DND-41 (cell line): Measurements from ENCODE around the gene PSEN2.

ENCODE experiments used
- ATAC-seq: fragments of 200-7000 bp; cut with Tn5 transposase; 3 replicates; pipeline ENCODE4 v1.9.1; 2021; ENCODE audit warnings: low read depth; ENCODE audit not compliant: insufficient read depth
- DNase-seq: peaks from one replicate; pipeline ENCODE4 v3.0.0-alpha.2; 2020
- H2AFZ ChIP-seq: 2 replicates; pipeline ENCODE4 v1.6.0; 2012; ENCODE audit warnings: low read depth, low read length
- H3K27ac ChIP-seq: 2 replicates; pipeline ENCODE4 v1.5.1; 2012; ENCODE audit warnings: low read length, inconsistent platforms
- H3K27me3 ChIP-seq: fragments of 200-600 bp; sonication (generic); 2 replicates; pipeline ENCODE4 v1.6.0; 2012; ENCODE audit warnings: low read length, mild to moderate bottlenecking, inconsistent platforms; ENCODE audit not compliant: insufficient read depth, poor library complexity
- H3K36me3 ChIP-seq: 2 replicates; pipeline ENCODE4 v1.5.1; 2012; ENCODE audit warnings: low read length, inconsistent platforms; ENCODE audit not compliant: insufficient read depth
- H3K4me1 ChIP-seq: 2 replicates; pipeline ENCODE4 v1.5.1; 2012; ENCODE audit warnings: mild to moderate bottlenecking, low read length; ENCODE audit not compliant: insufficient read depth
- H3K4me2 ChIP-seq: 2 replicates; pipeline ENCODE4 v1.6.0; 2012; ENCODE audit warnings: mild to moderate bottlenecking, moderate library complexity, low read length, inconsistent platforms; ENCODE audit not compliant: insufficient read depth
- H3K4me3 ChIP-seq, 2 experiments: fragments of 200-600 bp in 1 of 2; shearing (Covaris generic) in 1 of 2; 2 replicates each; pipeline ENCODE4 v1.5.1; 2012 to 2016; ENCODE audit warnings: inconsistent platforms in 2 of 2, low read length in 2 of 2, mild to moderate bottlenecking in 2 of 2, low read depth in 1 of 2, moderate library complexity in 1 of 2
- H3K79me2 ChIP-seq: 2 replicates; pipeline ENCODE4 v1.6.0; 2012; ENCODE audit warnings: low read length, inconsistent platforms; ENCODE audit not compliant: insufficient read depth
- H3K9ac ChIP-seq: 2 replicates; pipeline ENCODE4 v1.6.0; 2012; ENCODE audit warnings: low read depth, mild to moderate bottlenecking, inconsistent platforms, low read length, moderate library complexity
- H3K9me3 ChIP-seq: 2 replicates; pipeline ENCODE4 v1.5.1; 2012; ENCODE audit warnings: low read length, moderate library complexity, mild to moderate bottlenecking, inconsistent platforms; ENCODE audit not compliant: insufficient read depth, severe bottlenecking
- H4K20me1 ChIP-seq: 2 replicates; pipeline ENCODE4 v1.6.0; 2012; ENCODE audit warnings: low read length; ENCODE audit not compliant: insufficient read depth
- CTCF ChIP-seq: IDR thresholded peaks from 2 replicates; pipeline ENCODE4 v1.5.1; 2012; ENCODE audit warnings: borderline replicate concordance, low read length, moderate library complexity, mild to moderate bottlenecking; ENCODE audit not compliant: poor library complexity, severe bottlenecking; ENCODE audit errors: extremely low read depth
- EZH2 ChIP-seq: IDR thresholded peaks from 3 replicates; pipeline ENCODE4 v1.6.1; 2012; ENCODE audit warnings: borderline replicate concordance, low read depth, mild to moderate bottlenecking, moderate library complexity, low read length, inconsistent platforms; ENCODE audit not compliant: severe bottlenecking

Gene PSEN2

GRCh38 chr1:226823643-226824042 lies 46.8 kb upstream of the PSEN2 start:
- Histone ChIP-seq H3K4me2 (no peak overlapping the region), H2AFZ (no peak overlapping the region), H4K20me1 (no peaks in the 10 kb centered on the region), H3K4me1 (peaks cover 9% of the 10 kb centered on the region), H3K4me3 (no peak overlapping the region), H3K36me3 (no peaks in the 10 kb centered on the region), H3K79me2 (no peaks in the 10 kb centered on the region), H3K9me3 (no peaks in the 10 kb centered on the region), H3K9ac (no peak overlapping the region), H3K27me3 (no peaks in the 10 kb centered on the region), H3K27ac (no peak overlapping the region)
- TF ChIP-seq CTCF (no peak), EZH2 (no peak)
- ATAC-seq (no peak), DNase-seq (no peak)

GRCh38 chr1:226825037-226825745 lies 45.2 kb upstream of the PSEN2 start:
- TF ChIP-seq EZH2, result no peak
- TF ChIP-seq CTCF, result no peak
- Histone ChIP-seq H3K4me3 (no peak overlapping the region), H3K9ac (no peak overlapping the region), H3K9me3 (no peaks in the 10 kb centered on the region), H3K79me2 (no peaks in the 10 kb centered on the region), H3K27me3 (no peaks in the 10 kb centered on the region), H3K27ac (no peak overlapping the region), H4K20me1 (no peaks in the 10 kb centered on the region), H2AFZ (no peak overlapping the region), H3K4me2 (no peak overlapping the region), H3K36me3 (no peaks in the 10 kb centered on the region), H3K4me1 (peaks cover 9% of the 10 kb centered on the region)
- ATAC-seq (no peak), DNase-seq (no peak)

GRCh38 chr1:226825746-226826100 lies 44.7 kb upstream of the PSEN2 start:
- H3K4me2 ChIP-seq, result no peak overlapping the region
- H4K20me1 ChIP-seq, result no peaks in the 10 kb centered on the region
- no peak for ATAC-seq
- H3K36me3 ChIP-seq, result no peaks in the 10 kb centered on the region
- TF ChIP-seq CTCF, result no peak
- no peak for TF ChIP-seq EZH2
- H3K9me3 ChIP-seq, result no peaks in the 10 kb centered on the region
- no peak overlapping the region for H2AFZ ChIP-seq
- DNase-seq, result no peak
- H3K4me3 ChIP-seq, result no peak overlapping the region
- no peaks in the 10 kb centered on the region for H3K27me3 ChIP-seq
- no peak overlapping the region for H3K9ac ChIP-seq
- H3K4me1 ChIP-seq, result peaks cover 9% of the 10 kb centered on the region
- no peak overlapping the region for H3K27ac ChIP-seq
- no peaks in the 10 kb centered on the region for H3K79me2 ChIP-seq
